HG03469 (cell line): ENCODE data around the gene CCDC160.

ENCODE experiments used
- ATAC-seq: cut with Tn5 transposase; IDR thresholded peaks from one replicate; pipeline ENCODE4 v1.9.1; 2021; ENCODE audit warnings: mild to moderate bottlenecking, moderate library complexity, moderate number of reproducible peaks; ENCODE audit not compliant: unreplicated experiment

Gene CCDC160

GRCh38 chrX:134294548-134294947, 57.6 kb downstream of the CCDC160 start:
- no peak for ATAC-seq
